Measurements from ENCODE around the gene APOB.

- TF ChIP-seq CTCF (IDR thresholded peaks at IDR 0.05 in 4 of 5, conservative IDR thresholded peaks at IDR 0.05 in 1 of 5) (no peak), POLR2A (IDR thresholded peaks at IDR 0.05) (no peak)
Measured at GRCh38 chr2:20961858-20962257, 82.0 kb downstream of the APOB start.

All from gastrocnemius medialis (tissue), 4 donors.